ENCODE results near the gene MAPKAP1. TPM values are rescaled to one million over a fixed set of nuclear protein-coding genes. Genes with fewer than 3 reads are reported as not detected.

Gene MAPKAP1
- total and polyA plus RNA-seq, 2 experiments from 2014 or later, result 68.4 to 98.5 TPM

GRCh38 chr9:125404733-125405132 is 302.3 kb downstream of the MAPKAP1 start:
- no peak overlapping the region for H3K27ac Mint-ChIP-seq
- H3K4me1 Mint-ChIP-seq, result peaks cover 13% of the 10 kb centered on the region
- H3K4me2 ChIP-seq, result no peak overlapping the region
- no peak for DNase-seq (ENCODE audit: low spot score)
- H3K36me3 Mint-ChIP-seq (ENCODE audit: low read depth), result no peaks in the 10 kb centered on the region
- no peak overlapping the region for H2AFZ ChIP-seq
- no peak overlapping the region for H3K4me3 ChIP-seq
- H3K27ac ChIP-seq (ENCODE audit: low read depth), result no peak overlapping the region
- no peak for ATAC-seq
- peaks cover 10% of the 10 kb centered on the region; the same call in 1 of the 2 replicates for H3K27me3 ChIP-seq (ENCODE audit: insufficient read depth)
- TF ChIP-seq EZH2 (IDR thresholded peaks at IDR 0.05; ENCODE audit: low read depth, unreplicated experiment) (no peak), NANOG (IDR thresholded peaks at IDR 0.05; ENCODE audit: borderline replicate concordance) (no peak), ETS1 (IDR thresholded peaks at IDR 0.05) (no peak), CTCF (conservative IDR thresholded peaks at IDR 0.05; ENCODE audit: low read depth in 2 of 2) (no peak), JUNB (IDR thresholded peaks at IDR 0.05; ENCODE audit: unreplicated experiment) (no peak), EZH2phosphoT487 (IDR thresholded peaks at IDR 0.05; ENCODE audit: unreplicated experiment) (no peak), CREB1 (CRISPR knock-in tag; IDR thresholded peaks at IDR 0.05; ENCODE audit: low read depth) (no peak)
- H3K27me3 Mint-ChIP-seq (ENCODE audit: insufficient read depth, low read depth, poor library complexity), result peaks cover 12% of the 10 kb centered on the region
- no peaks in the 10 kb centered on the region for H3K79me2 ChIP-seq (replicated peaks; ENCODE audit: insufficient read depth)
- H3F3A ChIP-seq (replicated peaks; ENCODE audit: low read depth), result 0 out of 2 replicates have a peak, but pooled peaks cover 4% of the 10 kb centered on the region
- no peaks in the 10 kb centered on the region for H3K9me2 ChIP-seq (ENCODE audit: insufficient read depth)
- no peaks in the 10 kb centered on the region for H4K20me1 ChIP-seq (replicated peaks; ENCODE audit: insufficient read depth)
- H3K4me3 Mint-ChIP-seq, result no peak overlapping the region
- H3K9me3 Mint-ChIP-seq, result no peaks in the 10 kb centered on the region; the same call in 2 of the 3 replicates
- H3K36me3 ChIP-seq (ENCODE audit: insufficient read depth), result no peaks in the 10 kb centered on the region
- no peaks in the 10 kb centered on the region for H3K4me1 ChIP-seq (ENCODE audit: insufficient read depth)

- ATAC-seq (peak; percentile 34), DNase-seq (ENCODE audit: low spot score) (no peak)
- 0 out of 2 replicates have a peak overlapping the region, but pooled peaks have one; percentile 10 for H2AFZ ChIP-seq
- H3K36me3 ChIP-seq (ENCODE audit: insufficient read depth), result no peaks in the 10 kb centered on the region
- no peak overlapping the region for H3K27ac ChIP-seq (ENCODE audit: low read depth)
- Mint-ChIP-seq H3K27me3 (ENCODE audit: insufficient read depth, low read depth, poor library complexity) (peaks cover 4% of the 10 kb centered on the region), H3K4me3 (no peak overlapping the region), H3K4me1 (peaks cover 6% of the 10 kb centered on the region; the same call in 2 of the 3 replicates), H3K9me3 (no peaks in the 10 kb centered on the region; the same call in 2 of the 3 replicates), H3K27ac (no peak overlapping the region), H3K36me3 (ENCODE audit: low read depth) (no peaks in the 10 kb centered on the region)
- H3K4me1 ChIP-seq (ENCODE audit: insufficient read depth), result no peaks in the 10 kb centered on the region
- H3F3A ChIP-seq (replicated peaks; ENCODE audit: low read depth), result no peaks in the 10 kb centered on the region
- no peaks in the 10 kb centered on the region for H3K9me2 ChIP-seq (ENCODE audit: insufficient read depth)
- H3K4me3 ChIP-seq, result no peak overlapping the region
- no peak overlapping the region for H3K4me2 ChIP-seq
- no peaks in the 10 kb centered on the region for H4K20me1 ChIP-seq (replicated peaks; ENCODE audit: insufficient read depth)
- H3K27me3 ChIP-seq (ENCODE audit: insufficient read depth), result no peaks in the 10 kb centered on the region
- H3K79me2 ChIP-seq (replicated peaks; ENCODE audit: insufficient read depth), result no peaks in the 10 kb centered on the region
- no peak for TF ChIP-seq EZH2phosphoT487 (IDR thresholded peaks at IDR 0.05; ENCODE audit: unreplicated experiment)
- TF ChIP-seq POLR2AphosphoS5 (IDR thresholded peaks at IDR 0.05; ENCODE audit: low read depth), result no peak
- no peak for TF ChIP-seq EZH2 (IDR thresholded peaks at IDR 0.05; ENCODE audit: low read depth, unreplicated experiment)
- TF ChIP-seq ETS1 (IDR thresholded peaks at IDR 0.05), result no peak
- no peak for TF ChIP-seq JUNB (IDR thresholded peaks at IDR 0.05; ENCODE audit: unreplicated experiment)
- TF ChIP-seq NANOG (IDR thresholded peaks at IDR 0.05; ENCODE audit: borderline replicate concordance), result no peak
- no peak for TF ChIP-seq CREB1 (CRISPR knock-in tag; IDR thresholded peaks at IDR 0.05; ENCODE audit: low read depth)
- TF ChIP-seq ZNF331 (CRISPR knock-in tag; IDR thresholded peaks at IDR 0.05; ENCODE audit: low read depth), result no peak
- no peak for TF ChIP-seq ZNF114 (CRISPR knock-in tag; IDR thresholded peaks at IDR 0.05)
- no peak for TF ChIP-seq STAT1 (IDR thresholded peaks at IDR 0.05; ENCODE audit: unreplicated experiment)
Observed at GRCh38 chr9:125400725-125401716, 306.0 kb downstream of the MAPKAP1 start.

Data from GM23338 (cell line).